Activated CD4-positive, alpha-beta T cell treated with anti-CD3 and anti-CD28 coated beads for 36 hours (primary cell): ENCODE results near the gene NECTIN4. TPM values are rescaled to one million over a fixed set of nuclear protein-coding genes. Genes with fewer than 3 reads are reported as not detected.

ENCODE experiments used
- ATAC-seq: fragments of 200-7000 bp; cut with Tn5 transposase; one replicate; pipeline ENCODE4 v1.10.0; 2021; ENCODE audit warnings: mild to moderate bottlenecking, moderate library complexity
- CTCF ChIA-PET: fragments of 350-600 bp; sonication (Branson Sonifier 250); formaldehyde crosslinking; loops from one replicate; lab custom pipeline; 2021; ENCODE audit warnings: antibody characterized with exemption; lab: Charles Lee
- POLR2A ChIA-PET: fragments of 350-600 bp; sonication (Branson Sonifier 250); formaldehyde crosslinking; loops from one replicate; lab custom pipeline; 2021; ENCODE audit warnings: antibody characterized with exemption, inconsistent platforms; lab: Charles Lee
- DNase-seq: peaks from one replicate; pipeline ENCODE4 v3.0.0-alpha.2; 2020
- H3K27ac Mint-ChIP-seq: one replicate; pipeline ENCODE4 v1.8.0; 2021; ENCODE audit warnings: mixed read lengths
- H3K27me3 Mint-ChIP-seq: one replicate; pipeline ENCODE4 v1.8.0; 2021; ENCODE audit warnings: mixed read lengths
- H3K36me3 Mint-ChIP-seq: one replicate; pipeline ENCODE4 v1.8.0; 2021; ENCODE audit warnings: low read depth, mixed read lengths
- H3K4me1 Mint-ChIP-seq: one replicate; pipeline ENCODE4 v1.8.0; 2021; ENCODE audit warnings: mixed read lengths
- H3K4me3 Mint-ChIP-seq: one replicate; pipeline ENCODE4 v1.8.0; 2021; ENCODE audit warnings: mild to moderate bottlenecking, moderate library complexity, mixed read lengths
- H3K9me3 Mint-ChIP-seq: one replicate; pipeline ENCODE4 v1.8.0; 2021; ENCODE audit warnings: low read depth, mixed read lengths
- intact Hi-C, 2 experiments: fragments of 100-400 bp; cut with DNase I in 1 of 2; cut with micrococcal nuclease in 1 of 2; formaldehyde crosslinking; loops; one replicate each; pipeline versions ENCODE4 v1.14.2 to v1.15.1; 2022 to 2024; cut with DNase I, micrococcal nuclease
- total RNA-seq, 2 experiments: library from RNA; stranded (reverse); gene quantifications; one replicate each; pipeline ENCODE4 v1.2.3, GENCODE V29; 2021

Gene NECTIN4
- total RNA-seq, 2 experiments from 2014 or later = not detected

GRCh38 chr1:161092621-161093028 is 3.3 kb upstream of the NECTIN4 start:
- Mint-ChIP-seq H3K9me3 (no peaks in the 10 kb centered on the region), H3K4me3 (no peak overlapping the region), H3K36me3 (no peaks in the 10 kb centered on the region), H3K4me1 (peaks cover 57% of the 10 kb centered on the region), H3K27me3 (no peaks in the 10 kb centered on the region), H3K27ac (peak overlapping the region; percentile 63)
- ChIA-PET POLR2A (interaction anchor here (0.6 to 1.2 kb wide), 6 partner anchors 12 to 274 kb away, joined by 3 to 6 read pairs (median 5); partner anchors contain the start of genes ARHGAP30 and USF1), CTCF (interaction anchor here (0.6 to 9.6 kb wide), 10 partner anchors 12 to 406 kb away, joined by 3 to 126 read pairs (median 3); partner anchors contain the start of gene ARHGAP30)
- intact Hi-C loops = loop anchor here in 1 of 2 experiments (1.0 kb wide), 1 partner anchor 22 kb away; no protein-coding TSS in a partner anchor
- ATAC-seq (peak; percentile 96), DNase-seq (peak; percentile 74)

GRCh38 chr1:161091796-161092507 is 2.6 kb upstream of the NECTIN4 start:
- H3K36me3 Mint-ChIP-seq = no peaks in the 10 kb centered on the region
- no peaks in the 10 kb centered on the region for H3K27me3 Mint-ChIP-seq
- ATAC-seq = peak; percentile 11
- no peaks in the 10 kb centered on the region for H3K9me3 Mint-ChIP-seq
- DNase-seq = no peak
- intact Hi-C loops = loop anchor here in 1 of 2 experiments (1.0 kb wide), 1 partner anchor 22 kb away; no protein-coding TSS in a partner anchor
- ChIA-PET POLR2A (interaction anchor here (1.0 to 1.2 kb wide), 3 partner anchors 22 to 275 kb away, joined by 4 to 6 read pairs (median 5); partner anchors contain the start of genes ARHGAP30 and USF1), CTCF (interaction anchor here (0.6 to 9.6 kb wide), 8 partner anchors 22 to 406 kb away, joined by 3 to 126 read pairs (median 3); partner anchors contain the start of gene ARHGAP30)
- H3K4me1 Mint-ChIP-seq = peaks cover 50% of the 10 kb centered on the region
- no peak overlapping the region for H3K4me3 Mint-ChIP-seq
- H3K27ac Mint-ChIP-seq = peak overlapping the region; percentile 63

- DNase-seq (no peak), ATAC-seq (no peak)
- Mint-ChIP-seq H3K4me1 (peaks cover 42% of the 10 kb centered on the region), H3K4me3 (no peak overlapping the region), H3K27me3 (no peaks in the 10 kb centered on the region), H3K9me3 (no peaks in the 10 kb centered on the region), H3K27ac (no peak overlapping the region), H3K36me3 (no peaks in the 10 kb centered on the region)
- intact Hi-C loops = no loop called here
- CTCF ChIA-PET = interaction anchor here (0.6 kb wide), 1 partner anchor 62 kb away, joined by 3 read pairs; no protein-coding TSS in a partner anchor
- POLR2A ChIA-PET = interaction anchor here (0.9 kb wide), 1 partner anchor 45 kb away, joined by 3 read pairs; the partner anchor contains the start of gene USF1
Observed at GRCh38 chr1:161091093-161091492, 1.7 kb upstream of the NECTIN4 start.

- Mint-ChIP-seq H3K4me1 (peaks cover 42% of the 10 kb centered on the region), H3K27ac (no peak overlapping the region), H3K4me3 (no peak overlapping the region), H3K9me3 (no peaks in the 10 kb centered on the region), H3K36me3 (no peaks in the 10 kb centered on the region), H3K27me3 (no peaks in the 10 kb centered on the region)
- POLR2A ChIA-PET = interaction anchor here (0.9 kb wide), 1 partner anchor 45 kb away, joined by 3 read pairs; the partner anchor contains the start of gene USF1
- no peak for DNase-seq
- CTCF ChIA-PET = interaction anchor here (0.6 kb wide), 4 partner anchors 48 to 139 kb away, joined by 3 read pairs; no protein-coding TSS in a partner anchor
- no peak for ATAC-seq
- intact Hi-C loops = no loop called here
Observed at GRCh38 chr1:161090617-161091016, 1.3 kb upstream of the NECTIN4 start.

GRCh38 chr1:161089938-161090337 is 580 bp upstream of the NECTIN4 start:
- ChIA-PET CTCF (interaction anchor here (0.6 kb wide), 2 partner anchors 48 to 55 kb away, joined by 3 read pairs; no protein-coding TSS in a partner anchor), POLR2A (no interaction called here)
- H3K27ac Mint-ChIP-seq = no peak overlapping the region
- no peak overlapping the region for H3K4me3 Mint-ChIP-seq
- no peak for ATAC-seq
- H3K9me3 Mint-ChIP-seq = no peaks in the 10 kb centered on the region
- no peak for DNase-seq
- no peaks in the 10 kb centered on the region for H3K27me3 Mint-ChIP-seq
- peaks cover 39% of the 10 kb centered on the region for H3K4me1 Mint-ChIP-seq
- intact Hi-C loops = no loop called here
- no peaks in the 10 kb centered on the region for H3K36me3 Mint-ChIP-seq

GRCh38 chr1:161088587-161089110 is 709 bp downstream of the NECTIN4 start:
- no peak overlapping the region for H3K27ac Mint-ChIP-seq
- ChIA-PET CTCF (interaction anchor here (1.0 kb wide), 1 partner anchor 313 kb away, joined by 3 read pairs; no protein-coding TSS in a partner anchor), POLR2A (no interaction called here)
- H3K9me3 Mint-ChIP-seq = no peaks in the 10 kb centered on the region
- no peaks in the 10 kb centered on the region for H3K36me3 Mint-ChIP-seq
- H3K4me1 Mint-ChIP-seq = peaks cover 36% of the 10 kb centered on the region
- H3K4me3 Mint-ChIP-seq = no peak overlapping the region
- no peaks in the 10 kb centered on the region for H3K27me3 Mint-ChIP-seq
- no peak for ATAC-seq
- intact Hi-C loops = no loop called here
- DNase-seq = no peak

- DNase-seq = no peak
- Mint-ChIP-seq H3K27me3 (no peaks in the 10 kb centered on the region), H3K4me3 (no peak overlapping the region), H3K9me3 (no peaks in the 10 kb centered on the region), H3K27ac (no peak overlapping the region), H3K4me1 (peaks cover 15% of the 10 kb centered on the region), H3K36me3 (no peaks in the 10 kb centered on the region)
- no peak for ATAC-seq
- ChIA-PET POLR2A (no interaction called here), CTCF (interaction anchor here (0.6 kb wide), 1 partner anchor 14 kb away, joined by 3 read pairs; no protein-coding TSS in a partner anchor)
- intact Hi-C loops = no loop called here
Observed at GRCh38 chr1:161086457-161086856, 2.9 kb downstream of the NECTIN4 start.

GRCh38 chr1:161085165-161085564 is 4.2 kb downstream of the NECTIN4 start:
- no peaks in the 10 kb centered on the region for H3K36me3 Mint-ChIP-seq
- H3K4me3 Mint-ChIP-seq = no peak overlapping the region
- DNase-seq (no peak), ATAC-seq (no peak)
- intact Hi-C loops = no loop called here
- H3K27ac Mint-ChIP-seq = no peak overlapping the region
- CTCF ChIA-PET = interaction anchor here (0.8 to 2.8 kb wide), 2 partner anchors 12 to 134 kb away, joined by 3 to 13 read pairs; partner anchors contain the start of gene KLHDC9
- H3K9me3 Mint-ChIP-seq = no peaks in the 10 kb centered on the region
- H3K27me3 Mint-ChIP-seq = no peaks in the 10 kb centered on the region
- POLR2A ChIA-PET = no interaction called here
- H3K4me1 Mint-ChIP-seq = peaks cover 3% of the 10 kb centered on the region

GRCh38 chr1:161084597-161084988 is 4.8 kb downstream of the NECTIN4 start:
- intact Hi-C loops = no loop called here
- Mint-ChIP-seq H3K27me3 (no peaks in the 10 kb centered on the region), H3K27ac (no peak overlapping the region), H3K36me3 (no peaks in the 10 kb centered on the region), H3K4me1 (peaks cover 3% of the 10 kb centered on the region), H3K9me3 (no peaks in the 10 kb centered on the region), H3K4me3 (no peak overlapping the region)
- ChIA-PET POLR2A (no interaction called here), CTCF (interaction anchor here (0.6 to 2.8 kb wide), 2 partner anchors 13 to 20 kb away, joined by 3 to 13 read pairs; partner anchors contain the start of gene KLHDC9)
- ATAC-seq (no peak), DNase-seq (no peak)

GRCh38 chr1:161083748-161084596 is 5.4 kb downstream of the NECTIN4 start:
- no peak for DNase-seq
- ChIA-PET CTCF (interaction anchor here (0.6 to 2.8 kb wide), 2 partner anchors 13 to 20 kb away, joined by 3 to 13 read pairs; partner anchors contain the start of gene KLHDC9), POLR2A (no interaction called here)
- Mint-ChIP-seq H3K4me1 (peaks cover 2% of the 10 kb centered on the region), H3K9me3 (no peaks in the 10 kb centered on the region), H3K4me3 (no peak overlapping the region), H3K27me3 (peaks cover 2% of the 10 kb centered on the region), H3K36me3 (no peaks in the 10 kb centered on the region), H3K27ac (no peak overlapping the region)
- no peak for ATAC-seq
- intact Hi-C loops = no loop called here
